ENCODE data around the gene RPS6KB2. TPM values are rescaled to one million over a fixed set of nuclear protein-coding genes. Genes with fewer than 3 reads are reported as not detected.

The RPS6KB2 gene
- total and polyA plus RNA-seq, 9 of the 15 experiments (the other 6 are each of a cell fraction or from before 2014, with no cell fraction given) = 0.42 to 122 (median 82.6) TPM

GRCh38 chr11:67391304-67392182 is 36.8 kb upstream of the RPS6KB2 start, which contains the start of gene RAD9A (continued):
- TF ChIP-seq CREM (IDR thresholded peaks at IDR 0.05; ENCODE audit: low read depth) (peak; percentile 89), THRB (CRISPR knock-in tag; conservative IDR thresholded peaks at IDR 0.05) (no peak), ZNF561 (CRISPR knock-in tag; conservative IDR thresholded peaks at IDR 0.05) (no peak), HOMEZ (CRISPR knock-in tag; IDR thresholded peaks at IDR 0.05) (no peak), TAF9B (IDR thresholded peaks at IDR 0.05; ENCODE audit: partially characterized antibody) (no peak), RREB1 (CRISPR knock-in tag; IDR thresholded peaks at IDR 0.05) (0 out of 2 replicates have a peak, but pooled peaks have one; percentile 54), JUND (IDR thresholded peaks at IDR 0.05; ENCODE audit: borderline replicate concordance, low read depth, low read length) (no peak; the same call in 1 of the 2 replicates), JUND (tag; IDR thresholded peaks at IDR 0.05; ENCODE audit: borderline replicate concordance, low read depth, low read length) (no peak; the same call in 2 of the 3 replicates), RERE (CRISPR knock-in tag; IDR thresholded peaks at IDR 0.05; ENCODE audit: borderline replicate concordance) (no peak), MYNN (IDR thresholded peaks at IDR 0.05) (peak; percentile 12; the same call in 1 of the 2 replicates), MYNN (CRISPR knock-in tag; IDR thresholded peaks at IDR 0.05) (no peak)

Measured in K562 (cell line).